K562 (cell line): ENCODE results near the gene TMEM132C. TPM values are rescaled to one million over a fixed set of nuclear protein-coding genes. Genes with fewer than 3 reads are reported as not detected.

ENCODE experiments used
- ATAC-seq: fragments of 200-7000 bp; cut with Tn5 transposase; 3 replicates; pipeline ENCODE4 v1.9.1; 2020; ENCODE audit warnings: moderate library complexity
- BruUV-seq: library from RNA; stranded (reverse); fragments of 400-500 nt; replicated peaks from 2 replicates; lab custom pipeline; 2021; lab: Mats Ljungman, UMichigan
- CTCF ChIA-PET: fragments of 300-600 bp; formaldehyde crosslinking; extraction: SDS; loops from one replicate; lab custom pipeline; 2021; ENCODE audit warnings: low intra/inter-chr PET ratio; lab: Yijun Ruan, JAX
- POLR2A ChIA-PET: fragments of 300-600, 350-650 bp; sonication (Branson Sonifier 250); formaldehyde crosslinking; extraction: SDS; loops from one replicate; lab custom pipeline; 2021; ENCODE audit warnings: antibody characterized with exemption, inconsistent platforms; lab: Yijun Ruan, JAX
- DNase-seq, 4 experiments: peaks; one replicate each; pipeline versions ENCODE4 v3.0.0 to v3.0.0-alpha.2; 2011 to 2018; ENCODE audit warnings: low spot score in 3 of 4, mixed read lengths in 3 of 4; ENCODE audit errors: extremely low read depth in 1 of 4
- FAIRE-seq: peaks from 2 replicates; lab custom pipeline; 2011; peaks lifted over from hg19 to GRCh38; lab: Jason Lieb, UNC
- H2AFZ ChIP-seq: 2 replicates; pipeline ENCODE4 v1.6.0; 2011; ENCODE audit warnings: low read depth, low read length, control low read depth, inconsistent platforms
- H3K27ac ChIP-seq: fragments of 200-600 bp; 3 replicates; pipeline ENCODE4 v1.8.0; 2011; ENCODE audit warnings: low read depth, mild to moderate bottlenecking, control low read depth, inconsistent platforms, low read length, moderate library complexity, mixed read lengths; ENCODE audit errors: extremely low read depth
- H3K27me3 ChIP-seq, 2 experiments: fragments of 300-600 bp in 1 of 2; 2 replicates in 1 of 2; 3 replicates in 1 of 2; pipeline versions ENCODE4 v1.6.0 to v1.8.0; 2011; ENCODE audit warnings: inconsistent platforms in 2 of 2, low read length in 2 of 2, mild to moderate bottlenecking in 1 of 2, mixed read lengths in 1 of 2, moderate library complexity in 1 of 2; ENCODE audit not compliant: control insufficient read depth in 2 of 2, insufficient read depth in 2 of 2
- H3K36me3 ChIP-seq: fragments of 300-600 bp; 3 replicates; pipeline ENCODE4 v1.8.0; 2011; ENCODE audit warnings: mild to moderate bottlenecking, low read length, inconsistent platforms; ENCODE audit not compliant: control insufficient read depth, insufficient read depth
- H3K4me1 ChIP-seq, 2 experiments: fragments of 200-600 bp in 1 of 2; replicated peaks in 1 of 2; 2 replicates in 1 of 2; 3 replicates in 1 of 2; pipeline versions ENCODE4 v1.5.1 to v1.8.0; 2011; ENCODE audit warnings: inconsistent platforms in 2 of 2, low read length in 2 of 2, mild to moderate bottlenecking in 1 of 2, mixed read lengths in 1 of 2, moderate library complexity in 1 of 2; ENCODE audit not compliant: control insufficient read depth in 2 of 2, insufficient read depth in 2 of 2
- H3K4me2 ChIP-seq: 2 replicates; pipeline ENCODE4 v1.6.1; 2011; ENCODE audit warnings: low read length, control low read depth, inconsistent platforms, mixed read lengths; ENCODE audit not compliant: insufficient read depth
- H3K4me3 ChIP-seq: fragments of 200-600 bp; sonication (generic), shearing (Covaris generic); 2 replicates; pipeline ENCODE4 v1.5.1; 2016; ENCODE audit warnings: control low read depth, inconsistent platforms
- H3K79me2 ChIP-seq: fragments of 200-600 bp; 3 replicates; pipeline ENCODE4 v1.8.0; 2011; ENCODE audit warnings: low read length, inconsistent platforms; ENCODE audit not compliant: control insufficient read depth, insufficient read depth
- H3K9ac ChIP-seq, 2 experiments: 2 replicates each; pipeline versions ENCODE4 v1.6.0 to v1.6.1; 2011; ENCODE audit warnings: low read depth in 2 of 2, low read length in 2 of 2, control low read depth in 1 of 2, inconsistent platforms in 1 of 2, mild to moderate bottlenecking in 1 of 2, mixed read lengths in 1 of 2; ENCODE audit not compliant: insufficient read depth in 1 of 2
- H3K9me1 ChIP-seq: one replicate; pipeline ENCODE4 v1.6.0; 2011; ENCODE audit warnings: inconsistent platforms, mild to moderate bottlenecking, low read length, moderate library complexity; ENCODE audit not compliant: control insufficient read depth, insufficient read depth
- H3K9me3 ChIP-seq: replicated peaks from 2 replicates; pipeline ENCODE4 v1.5.1; 2011; ENCODE audit warnings: low read depth, low read length, inconsistent platforms; ENCODE audit not compliant: control insufficient read depth, insufficient read depth
- H4K20me1 ChIP-seq: replicated peaks from 2 replicates; pipeline ENCODE4 v1.6.1; 2011; ENCODE audit warnings: low read length, inconsistent platforms, mixed read lengths; ENCODE audit not compliant: control insufficient read depth, insufficient read depth
- BCL6 ChIP-seq: fragments of 250-450 bp; sonication (Bioruptor Pico); IDR thresholded peaks from 2 replicates; pipeline ENCODE4 v1.4.0; 2020
- ZNF12 ChIP-seq: sonication (generic); formaldehyde crosslinking; IDR thresholded peaks from 2 replicates; pipeline ENCODE4 v1.4.0; 2020; ENCODE audit warnings: mild to moderate bottlenecking, missing genetic modification reagents
- WGBS: fragments of 100-300 bp; shearing (Covaris generic); methylation state at CpG from one replicate; pipeline ENCODE4 v1.1.6; 2016; ENCODE audit warnings: low coverage, mixed read lengths; ENCODE audit not compliant: insufficient coverage; ENCODE audit errors: missing lambda C conversion rate; 5-methylcytosine and 5-hydroxymethylcytosine counted together
- in situ Hi-C: fragments of 300-500 bp; cut with MboI; formaldehyde crosslinking; loops from 4 replicates; pipeline ENCODE4 v1.15.0; 2018; ENCODE audit warnings: inconsistent platforms, mixed read lengths
- intact Hi-C: fragments of 100-400 bp; cut with micrococcal nuclease; formaldehyde crosslinking; loops from 2 replicates; pipeline ENCODE4 v1.14.2; 2022
- polyA plus RNA-seq, 8 experiments: library from polyadenylated mRNA; depleted of rRNA in 4 of 8; stranded (reverse) in 5 of 8; unstranded in 3 of 8; fragments of >200 nt; fragmentation: Nextera tagmentation in 2 of 8; fragmentation: Illumina TruSeq in 1 of 8; extraction: Ambion mirVana in 2 of 8; extraction: Trizol in 1 of 8; gene quantifications; 2 replicates each; pipeline versions ENCODE4 v1.2.1 to v1.2.3, GENCODE V29; 2011 to 2014; ENCODE audit warnings: inconsistent platforms in 1 of 8, missing spikeins in 1 of 8
- total RNA-seq, 7 experiments: library from RNA; depleted of rRNA in 6 of 7; stranded (reverse); fragments of >200 nt in 6 of 7; fragmentation: Illumina TruSeq in 2 of 7; extraction: Trizol in 2 of 7; gene quantifications; 2 replicates each; pipeline versions ENCODE4 v1.2.1 to v1.2.3, GENCODE V29; 2011 to 2021; ENCODE audit warnings: low replicate concordance in 1 of 7
- TF ChIP-seq, protein P1 (sequence below), 3 experiments: IDR thresholded peaks in 2 of 3; conservative IDR thresholded peaks in 1 of 3; 2 replicates each; pipeline ENCODE4 v1.5.1; 2011 to 2012; ENCODE audit warnings: low read length in 3 of 3, mild to moderate bottlenecking in 3 of 3, control low read depth in 2 of 3, improper control_type of control experiment in 1 of 3, inconsistent platforms in 1 of 3, low read depth in 1 of 3, mixed read lengths in 1 of 3, moderate library complexity in 1 of 3; ENCODE audit not compliant: insufficient read depth in 2 of 3

Gene TMEM132C
- total and polyA plus RNA-seq, 9 of the 15 experiments (the other 6 are each of a cell fraction or from before 2014, with no cell fraction given), result not detected

DNA sequence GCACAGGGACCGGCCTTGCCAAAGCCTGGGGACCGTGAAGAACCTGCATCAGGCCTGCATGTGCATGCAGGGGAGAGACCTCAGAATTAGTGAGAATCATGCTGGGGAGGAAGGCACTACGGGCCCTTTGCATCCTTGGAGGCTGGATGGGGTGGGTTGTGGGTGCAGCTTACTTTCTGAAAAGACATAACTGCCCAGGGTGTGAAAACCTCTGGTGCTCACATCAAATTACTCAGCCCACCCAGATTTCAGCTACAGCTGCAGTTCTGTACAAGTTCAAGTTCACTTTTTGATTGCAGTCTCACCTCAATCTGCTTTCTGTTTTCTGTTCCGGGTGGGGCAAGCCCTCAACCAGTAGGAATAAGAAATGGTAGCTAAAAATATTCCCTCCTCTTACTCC, 426.1 kb downstream of the TMEM132C start (continued):
- no peak for TF ChIP-seq BCL6 (CRISPR knock-in tag)
- TF ChIP-seq, all 486 proteins: peak for 0

DNA sequence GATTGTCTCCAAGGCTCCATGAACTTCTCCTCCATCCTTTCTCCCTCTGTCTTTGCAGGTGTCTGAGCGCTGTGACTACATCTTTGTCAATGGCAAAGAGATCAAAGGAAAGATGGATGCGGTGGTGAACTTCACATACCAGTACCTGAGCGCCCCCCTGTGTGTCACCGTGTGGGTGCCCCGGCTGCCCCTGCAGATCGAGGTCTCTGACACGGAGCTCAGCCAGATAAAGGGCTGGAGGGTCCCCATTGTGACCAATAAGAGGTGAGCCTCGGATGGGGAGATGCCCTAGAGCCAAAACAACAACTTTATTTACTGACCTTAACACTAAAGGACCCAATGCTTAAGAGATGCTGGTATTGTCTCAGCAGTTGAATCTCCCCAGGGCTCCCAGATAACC, 426.8 kb downstream of the TMEM132C start:
- peaks cover 0 to 14% of the 10 kb centered on the region in 2 experiments; a peak in 2 of 5 replicates for H3K27me3 ChIP-seq
- no peaks in the 10 kb centered on the region for H3K9me3 ChIP-seq
- no peak for FAIRE-seq
- no peak for DNase-seq
- H3K36me3 ChIP-seq, result no peaks in the 10 kb centered on the region
- intact Hi-C loops (no loop called here), in situ Hi-C loops (no loop called here)
- H3K9me1 ChIP-seq, result no peaks in the 10 kb centered on the region
- no peak for ATAC-seq
- no peak overlapping the region for H3K4me2 ChIP-seq
- H2AFZ ChIP-seq, result no peak overlapping the region
- no peak overlapping the region for H3K4me3 ChIP-seq
- no peaks in the 10 kb centered on the region for H3K79me2 ChIP-seq
- ChIA-PET POLR2A (no interaction called here), CTCF (no interaction called here)
- H3K9ac ChIP-seq, result no peak overlapping the region
- H3K27ac ChIP-seq, result no peak overlapping the region
- no TSS peak for BruUV-seq
- TF ChIP-seq ZNF12, result no peak
- TF ChIP-seq, protein P1, sequence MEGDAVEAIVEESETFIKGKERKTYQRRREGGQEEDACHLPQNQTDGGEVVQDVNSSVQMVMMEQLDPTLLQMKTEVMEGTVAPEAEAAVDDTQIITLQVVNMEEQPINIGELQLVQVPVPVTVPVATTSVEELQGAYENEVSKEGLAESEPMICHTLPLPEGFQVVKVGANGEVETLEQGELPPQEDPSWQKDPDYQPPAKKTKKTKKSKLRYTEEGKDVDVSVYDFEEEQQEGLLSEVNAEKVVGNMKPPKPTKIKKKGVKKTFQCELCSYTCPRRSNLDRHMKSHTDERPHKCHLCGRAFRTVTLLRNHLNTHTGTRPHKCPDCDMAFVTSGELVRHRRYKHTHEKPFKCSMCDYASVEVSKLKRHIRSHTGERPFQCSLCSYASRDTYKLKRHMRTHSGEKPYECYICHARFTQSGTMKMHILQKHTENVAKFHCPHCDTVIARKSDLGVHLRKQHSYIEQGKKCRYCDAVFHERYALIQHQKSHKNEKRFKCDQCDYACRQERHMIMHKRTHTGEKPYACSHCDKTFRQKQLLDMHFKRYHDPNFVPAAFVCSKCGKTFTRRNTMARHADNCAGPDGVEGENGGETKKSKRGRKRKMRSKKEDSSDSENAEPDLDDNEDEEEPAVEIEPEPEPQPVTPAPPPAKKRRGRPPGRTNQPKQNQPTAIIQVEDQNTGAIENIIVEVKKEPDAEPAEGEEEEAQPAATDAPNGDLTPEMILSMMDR (IDR thresholded peaks at IDR 0.05 in 2 of 3, conservative IDR thresholded peaks at IDR 0.05 in 1 of 3; ENCODE audit: insufficient read depth in 2 of 3, low read depth in 1 of 3, low read length in 3 of 3), result 0 out of 6 replicates have a peak, but pooled peaks of 1 of the 3 experiments have one; percentile 6
- WGBS, result 3% methylated on average over 8 of the region's 8 CpGs
- no peaks in the 10 kb centered on the region for H3K4me1 ChIP-seq
- no peaks in the 10 kb centered on the region; the same call in 1 of the 2 replicates for H4K20me1 ChIP-seq
